Measurements from ENCODE around the gene KIAA1958.

- TF ChIP-seq, protein P1, sequence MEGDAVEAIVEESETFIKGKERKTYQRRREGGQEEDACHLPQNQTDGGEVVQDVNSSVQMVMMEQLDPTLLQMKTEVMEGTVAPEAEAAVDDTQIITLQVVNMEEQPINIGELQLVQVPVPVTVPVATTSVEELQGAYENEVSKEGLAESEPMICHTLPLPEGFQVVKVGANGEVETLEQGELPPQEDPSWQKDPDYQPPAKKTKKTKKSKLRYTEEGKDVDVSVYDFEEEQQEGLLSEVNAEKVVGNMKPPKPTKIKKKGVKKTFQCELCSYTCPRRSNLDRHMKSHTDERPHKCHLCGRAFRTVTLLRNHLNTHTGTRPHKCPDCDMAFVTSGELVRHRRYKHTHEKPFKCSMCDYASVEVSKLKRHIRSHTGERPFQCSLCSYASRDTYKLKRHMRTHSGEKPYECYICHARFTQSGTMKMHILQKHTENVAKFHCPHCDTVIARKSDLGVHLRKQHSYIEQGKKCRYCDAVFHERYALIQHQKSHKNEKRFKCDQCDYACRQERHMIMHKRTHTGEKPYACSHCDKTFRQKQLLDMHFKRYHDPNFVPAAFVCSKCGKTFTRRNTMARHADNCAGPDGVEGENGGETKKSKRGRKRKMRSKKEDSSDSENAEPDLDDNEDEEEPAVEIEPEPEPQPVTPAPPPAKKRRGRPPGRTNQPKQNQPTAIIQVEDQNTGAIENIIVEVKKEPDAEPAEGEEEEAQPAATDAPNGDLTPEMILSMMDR (IDR thresholded peaks at IDR 0.05), result no peak
- no peak for TF ChIP-seq MAFK (IDR thresholded peaks at IDR 0.05; ENCODE audit: partially characterized antibody)
Measured at GRCh38 chr9:112553256-112553826, 66.7 kb downstream of the KIAA1958 start.
